ENCODE results near the gene CD28. TPM values are rescaled to one million over a fixed set of nuclear protein-coding genes. Genes with fewer than 3 reads are reported as not detected.

CD28 gene
- total RNA-seq, 4 donors from 2014 or later: 0.20 to 1.3 (median 0.51) TPM

GRCh38 chr2:203690441-203691047 lies 15.9 kb upstream of the CD28 start:
- intact Hi-C loops (cut with DNase I): no loop called here

GRCh38 chr2:203691149-203691548 lies 15.3 kb upstream of the CD28 start:
- no peak for DNase-seq
- no peak for TF ChIP-seq CTCF (IDR thresholded peaks at IDR 0.05)
- TF ChIP-seq POLR2A (IDR thresholded peaks at IDR 0.05): no peak
- Histone ChIP-seq H3K27me3 (no peaks in the 10 kb centered on the region), H3K27ac (peak overlapping the region in 1 of 3 donors; percentile 14), H3K4me3 (replicated peaks in 1 of 3) (no peak overlapping the region), H3K4me1 (peaks cover 0 to 27% of the 10 kb centered on the region in 2 donors), H3K36me3 (no peaks in the 10 kb centered on the region), H3K9me3 (no peaks in the 10 kb centered on the region)
- intact Hi-C loops (cut with DNase I): no loop called here

More at GRCh38 chr2:203690441-203691047, 15.9 kb upstream of the CD28 start:
- H3K9me3 ChIP-seq: no peaks in the 10 kb centered on the region
- H3K36me3 ChIP-seq: no peaks in the 10 kb centered on the region
- H3K27ac ChIP-seq: peak overlapping the region in 1 of 3 donors; percentile 14
- H3K4me3 ChIP-seq (replicated peaks in 1 of 3): no peak overlapping the region
- H3K27me3 ChIP-seq: no peaks in the 10 kb centered on the region
- no peak for DNase-seq
- H3K4me1 ChIP-seq: peaks cover 0 to 32% of the 10 kb centered on the region in 2 donors
- no peak for TF ChIP-seq CTCF (IDR thresholded peaks at IDR 0.05)
- no peak for TF ChIP-seq POLR2A (IDR thresholded peaks at IDR 0.05)
- WGBS, 2 donors: 77% methylated on average over 5 of the region's 5 CpGs

- Histone ChIP-seq H3K27ac (no peak overlapping the region), H3K36me3 (no peaks in the 10 kb centered on the region), H3K4me1 (peaks cover 0 to 24% of the 10 kb centered on the region in 2 donors), H3K4me3 (replicated peaks in 1 of 3) (no peak overlapping the region), H3K27me3 (no peaks in the 10 kb centered on the region), H3K9me3 (no peaks in the 10 kb centered on the region)
- no peak for TF ChIP-seq CTCF (IDR thresholded peaks at IDR 0.05)
- TF ChIP-seq POLR2A (IDR thresholded peaks at IDR 0.05): no peak
- no peak for DNase-seq
- intact Hi-C loops (cut with DNase I): no loop called here
- WGBS, 2 donors: 74% methylated on average over 5 of the region's 5 CpGs
These were observed 14.3 kb upstream of the CD28 start for GRCh38 chr2:203692031-203692710.

GRCh38 chr2:203693242-203693879 lies 13.1 kb upstream of the CD28 start:
- TF ChIP-seq POLR2A (IDR thresholded peaks at IDR 0.05) (no peak), CTCF (IDR thresholded peaks at IDR 0.05) (no peak)
- no peak for DNase-seq
- Histone ChIP-seq H3K36me3 (no peaks in the 10 kb centered on the region), H3K9me3 (no peaks in the 10 kb centered on the region), H3K27me3 (no peaks in the 10 kb centered on the region), H3K27ac (no peak overlapping the region), H3K4me1 (peaks cover 0 to 24% of the 10 kb centered on the region in 2 donors), H3K4me3 (replicated peaks in 1 of 3) (no peak overlapping the region)
- 90 to 93% methylated on average over 6 of the region's 6 CpGs for whole genome bisulfite sequencing, 2 donors
- intact Hi-C loops (cut with DNase I): no loop called here

- Histone ChIP-seq H3K4me1 (peaks cover 0 to 19% of the 10 kb centered on the region in 2 donors), H3K27me3 (no peaks in the 10 kb centered on the region), H3K4me3 (replicated peaks in 1 of 3) (no peak overlapping the region), H3K27ac (no peak overlapping the region), H3K36me3 (no peaks in the 10 kb centered on the region), H3K9me3 (no peaks in the 10 kb centered on the region)
- intact Hi-C loops (cut with DNase I): no loop called here
- TF ChIP-seq POLR2A (IDR thresholded peaks at IDR 0.05) (no peak), CTCF (IDR thresholded peaks at IDR 0.05) (no peak)
- 66 to 85% methylated on average over 3 of the region's 3 CpGs for WGBS, 2 donors
- DNase-seq: no peak
These were observed 12.2 kb upstream of the CD28 start for GRCh38 chr2:203694191-203694590.
